ENCODE data around the gene PRKAA1. TPM values are rescaled to one million over a fixed set of nuclear protein-coding genes. Genes with fewer than 3 reads are reported as not detected.
A peak's percentile ranks its signal among the peaks of the same experiment; 100 is the strongest.

PRKAA1 gene
- total RNA-seq (2021) (27.9 to 31.2 TPM (median 30.2 TPM) in 3 replicates), Bru-seq, nascent RNA (percentile 91 among the genes with signal in this experiment)
- long read RNA-seq, experiment 1, full-length matches to known transcripts, result 85 of 128 reads
- long read RNA-seq, experiment 1, partial matches to known transcripts, result 12 of 128 reads
- long read RNA-seq, experiment 1, other reads (novel, unspliced or antisense), result 31 of 128 reads
- long read RNA-seq, experiment 2, full-length matches to known transcripts, result 11 of 35 reads
- long read RNA-seq, experiment 2, partial matches to known transcripts, result 6 of 35 reads
- long read RNA-seq, experiment 2, other reads (novel, unspliced or antisense), result 18 of 35 reads
- long read RNA-seq, experiment 3, full-length matches to known transcripts, result 22 of 33 reads
- long read RNA-seq, experiment 3, partial matches to known transcripts, result 6 of 33 reads
- long read RNA-seq, experiment 3, other reads (novel, unspliced or antisense), result 5 of 33 reads

- H3K27ac Mint-ChIP-seq, result peak within 1 kb of the TSS; percentile 95
- ChIA-PET POLR2A (interaction anchor here (0.5 to 2.0 kb wide), 7 partner anchors 10 to 96 kb away, joined by 3 to 16 read pairs (median 5); no protein-coding TSS in a partner anchor), CTCF (interaction anchor here (0.6 to 2.0 kb wide), 12 partner anchors 9 to 719 kb away, joined by 3 to 13 read pairs (median 4); no protein-coding TSS in a partner anchor)
Measured at GRCh38 chr5:40798012-40798800, at the start of gene PRKAA1. Gene PRKAA1, minus strand, starts transcription at chr5:40798374. Its CDS starts 185 bp downstream, at chr5:40798189.

GRCh38 chr5:40847525-40847924 is 49.4 kb upstream of the PRKAA1 start:
- Mint-ChIP-seq H3K4me3 (no peak overlapping the region), H3K4me1 (0 out of 2 replicates have a peak, but pooled peaks cover 4% of the 10 kb centered on the region)

More at GRCh38 chr5:40798012-40798800, at the start of gene PRKAA1:
- ATAC-seq (peak; percentile 94), DNase-seq (ENCODE audit: low spot score) (peak; percentile 91)
- peaks cover 49% of the 10 kb centered on the region for H3K4me1 Mint-ChIP-seq
- peaks cover 7% of the 10 kb centered on the region for H3K36me3 Mint-ChIP-seq
- TF ChIP-seq GABPB1 (CRISPR knock-in tag; IDR thresholded peaks at IDR 0.05) (peak; percentile 20; the same call in 1 of the 2 replicates), PRRX2 (CRISPR knock-in tag; IDR thresholded peaks at IDR 0.05) (0 out of 2 replicates have a peak, but pooled peaks have one; percentile 27), ETV6 (CRISPR knock-in tag; IDR thresholded peaks at IDR 0.05) (peak; percentile 32; the same call in 1 of the 2 replicates), ZNF416 (CRISPR knock-in tag; IDR thresholded peaks at IDR 0.05) (0 out of 2 replicates have a peak, but pooled peaks have one; percentile 19), CTCF (IDR thresholded peaks at IDR 0.05) (peak; percentile 66), FOXP1 (CRISPR knock-in tag; IDR thresholded peaks at IDR 0.05; ENCODE audit: borderline replicate concordance) (0 out of 2 replicates have a peak, but pooled peaks have one; percentile 54), SP1 (CRISPR knock-in tag; conservative IDR thresholded peaks at IDR 0.05) (peak; percentile 59), MAX (CRISPR knock-in tag; IDR thresholded peaks at IDR 0.05) (peak; percentile 74), FOXK1 (CRISPR knock-in tag; IDR thresholded peaks at IDR 0.05) (0 out of 2 replicates have a peak, but pooled peaks have one; percentile 31), ELF4 (CRISPR knock-in tag; IDR thresholded peaks at IDR 0.05; ENCODE audit: low read depth) (no peak), NFE2L1 (CRISPR knock-in tag; IDR thresholded peaks at IDR 0.05) (no peak), ZNF396 (CRISPR knock-in tag; IDR thresholded peaks at IDR 0.05; ENCODE audit: borderline replicate concordance) (no peak), USF1 (CRISPR knock-in tag; IDR thresholded peaks at IDR 0.05) (peak; percentile 7; the same call in 1 of the 2 replicates), ZNF138 (CRISPR knock-in tag; conservative IDR thresholded peaks at IDR 0.05) (no peak), TEAD1 (CRISPR knock-in tag; IDR thresholded peaks at IDR 0.05) (no peak; the same call in 1 of the 2 replicates)
- TF ChIP-seq, protein P1, sequence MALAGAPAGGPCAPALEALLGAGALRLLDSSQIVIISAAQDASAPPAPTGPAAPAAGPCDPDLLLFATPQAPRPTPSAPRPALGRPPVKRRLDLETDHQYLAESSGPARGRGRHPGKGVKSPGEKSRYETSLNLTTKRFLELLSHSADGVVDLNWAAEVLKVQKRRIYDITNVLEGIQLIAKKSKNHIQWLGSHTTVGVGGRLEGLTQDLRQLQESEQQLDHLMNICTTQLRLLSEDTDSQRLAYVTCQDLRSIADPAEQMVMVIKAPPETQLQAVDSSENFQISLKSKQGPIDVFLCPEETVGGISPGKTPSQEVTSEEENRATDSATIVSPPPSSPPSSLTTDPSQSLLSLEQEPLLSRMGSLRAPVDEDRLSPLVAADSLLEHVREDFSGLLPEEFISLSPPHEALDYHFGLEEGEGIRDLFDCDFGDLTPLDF (CRISPR knock-in tag; IDR thresholded peaks at IDR 0.05), result 0 out of 2 replicates have a peak, but pooled peaks have one; percentile 22
- H3K27me3 Mint-ChIP-seq (ENCODE audit: low read depth), result no peaks in the 10 kb centered on the region; the same call in 1 of the 2 replicates
- no peaks in the 10 kb centered on the region for H3K9me3 Mint-ChIP-seq
- H3K4me3 Mint-ChIP-seq, result peak within 1 kb of the TSS; percentile 86

More at GRCh38 chr5:40847525-40847924, 49.4 kb upstream of the PRKAA1 start:
- H3K9me3 Mint-ChIP-seq, result no peaks in the 10 kb centered on the region
- peaks cover 3% of the 10 kb centered on the region; the same call in 1 of the 2 replicates for H3K27me3 Mint-ChIP-seq (ENCODE audit: low read depth)
- TF ChIP-seq IRF1 (CRISPR knock-in tag; IDR thresholded peaks at IDR 0.05), result no peak
- TF ChIP-seq ZNF317 (CRISPR knock-in tag; IDR thresholded peaks at IDR 0.05; ENCODE audit: borderline replicate concordance, low read depth), result 0 out of 2 replicates have a peak, but pooled peaks have one; percentile 36
- TF ChIP-seq, protein P2, sequence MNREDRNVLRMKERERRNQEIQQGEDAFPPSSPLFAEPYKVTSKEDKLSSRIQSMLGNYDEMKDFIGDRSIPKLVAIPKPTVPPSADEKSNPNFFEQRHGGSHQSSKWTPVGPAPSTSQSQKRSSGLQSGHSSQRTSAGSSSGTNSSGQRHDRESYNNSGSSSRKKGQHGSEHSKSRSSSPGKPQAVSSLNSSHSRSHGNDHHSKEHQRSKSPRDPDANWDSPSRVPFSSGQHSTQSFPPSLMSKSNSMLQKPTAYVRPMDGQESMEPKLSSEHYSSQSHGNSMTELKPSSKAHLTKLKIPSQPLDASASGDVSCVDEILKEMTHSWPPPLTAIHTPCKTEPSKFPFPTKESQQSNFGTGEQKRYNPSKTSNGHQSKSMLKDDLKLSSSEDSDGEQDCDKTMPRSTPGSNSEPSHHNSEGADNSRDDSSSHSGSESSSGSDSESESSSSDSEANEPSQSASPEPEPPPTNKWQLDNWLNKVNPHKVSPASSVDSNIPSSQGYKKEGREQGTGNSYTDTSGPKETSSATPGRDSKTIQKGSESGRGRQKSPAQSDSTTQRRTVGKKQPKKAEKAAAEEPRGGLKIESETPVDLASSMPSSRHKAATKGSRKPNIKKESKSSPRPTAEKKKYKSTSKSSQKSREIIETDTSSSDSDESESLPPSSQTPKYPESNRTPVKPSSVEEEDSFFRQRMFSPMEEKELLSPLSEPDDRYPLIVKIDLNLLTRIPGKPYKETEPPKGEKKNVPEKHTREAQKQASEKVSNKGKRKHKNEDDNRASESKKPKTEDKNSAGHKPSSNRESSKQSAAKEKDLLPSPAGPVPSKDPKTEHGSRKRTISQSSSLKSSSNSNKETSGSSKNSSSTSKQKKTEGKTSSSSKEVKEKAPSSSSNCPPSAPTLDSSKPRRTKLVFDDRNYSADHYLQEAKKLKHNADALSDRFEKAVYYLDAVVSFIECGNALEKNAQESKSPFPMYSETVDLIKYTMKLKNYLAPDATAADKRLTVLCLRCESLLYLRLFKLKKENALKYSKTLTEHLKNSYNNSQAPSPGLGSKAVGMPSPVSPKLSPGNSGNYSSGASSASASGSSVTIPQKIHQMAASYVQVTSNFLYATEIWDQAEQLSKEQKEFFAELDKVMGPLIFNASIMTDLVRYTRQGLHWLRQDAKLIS (CRISPR knock-in tag; IDR thresholded peaks at IDR 0.05; ENCODE audit: borderline replicate concordance), result no peak
- TF ChIP-seq CREB1 (CRISPR knock-in tag; IDR thresholded peaks at IDR 0.05), result no peak
- no peak for DNase-seq (ENCODE audit: low spot score)
- POLR2A ChIA-PET, result no interaction called here
- CTCF ChIA-PET, result no interaction called here
- H3K27ac Mint-ChIP-seq, result no peak overlapping the region
- no peak for ATAC-seq
- H3K36me3 Mint-ChIP-seq, result no peaks in the 10 kb centered on the region

All from WTC11 (cell line).